Neural cell (in vitro differentiated cells): Measurements from ENCODE around the gene MAP2. TPM values are rescaled to one million over a fixed set of nuclear protein-coding genes. Genes with fewer than 3 reads are reported as not detected.
A peak's percentile ranks its signal among the peaks of the same experiment; 100 is the strongest.

Experiments used
- H2AFZ ChIP-seq: fragments of 200-600, 300-800 bp; sonication (generic), shearing (Covaris generic); 2 replicates; pipeline ENCODE4 v1.6.0; 2014; ENCODE audit warnings: low read depth, mild to moderate bottlenecking, antibody characterized with exemption, low read length, moderate library complexity
- H3F3A ChIP-seq: fragments of 200-600 bp; shearing (Covaris generic); 2 replicates; pipeline ENCODE4 v1.6.1; 2016; ENCODE audit warnings: mild to moderate bottlenecking, moderate library complexity, mixed read lengths, antibody characterized with exemption, low read length; ENCODE audit not compliant: insufficient read depth, poor library complexity, severe bottlenecking
- H3K27ac ChIP-seq: fragments of 200-600, 300-800 bp; sonication (generic), shearing (Covaris generic); 2 replicates; pipeline ENCODE4 v1.5.1; 2014; ENCODE audit warnings: mild to moderate bottlenecking, low read length, moderate library complexity
- H3K27me3 ChIP-seq: fragments of 300-800, 200-600 bp; sonication (generic), shearing (Covaris generic); 2 replicates; pipeline ENCODE4 v1.6.0; 2014; ENCODE audit warnings: mild to moderate bottlenecking, low read depth, low read length, moderate library complexity; ENCODE audit not compliant: insufficient read depth
- H3K36me3 ChIP-seq: fragments of 300-800, 200-600 bp; sonication (generic), shearing (Covaris generic); 2 replicates; pipeline ENCODE4 v1.5.1; 2014; ENCODE audit warnings: mild to moderate bottlenecking, antibody characterized with exemption, low read length, moderate library complexity; ENCODE audit not compliant: insufficient read depth
- H3K4me2 ChIP-seq: fragments of 300-800, 200-600 bp; sonication (generic), shearing (Covaris generic); 2 replicates; pipeline ENCODE4 v1.6.0; 2014; ENCODE audit warnings: mild to moderate bottlenecking, low read length
- H3K4me3 ChIP-seq: fragments of 300-800, 200-600 bp; sonication (generic), shearing (Covaris generic); 2 replicates; pipeline ENCODE4 v1.5.1; 2014; ENCODE audit warnings: mild to moderate bottlenecking, low read length, moderate library complexity
- H3K79me2 ChIP-seq: fragments of 200-600 bp; shearing (Covaris generic); replicated peaks from 2 replicates; pipeline ENCODE4 v1.6.0; 2014; ENCODE audit warnings: mild to moderate bottlenecking, low read length, moderate library complexity; ENCODE audit not compliant: insufficient read depth
- H3K9ac ChIP-seq: fragments of 300-800, 200-600 bp; sonication (generic), shearing (Covaris generic); 2 replicates; pipeline ENCODE4 v1.6.1; 2016; ENCODE audit warnings: mild to moderate bottlenecking, low read length, mixed read lengths
- H3K9me2 ChIP-seq: fragments of 200-600 bp; shearing (Covaris generic); 2 replicates; pipeline ENCODE4 v1.6.1; 2016; ENCODE audit warnings: mild to moderate bottlenecking, low read length, mixed read lengths; ENCODE audit not compliant: insufficient read depth
- H3K9me3 ChIP-seq: fragments of 200-600, 300-800 bp; sonication (generic), shearing (Covaris generic); 2 replicates; pipeline ENCODE4 v1.6.1; 2016; ENCODE audit warnings: mild to moderate bottlenecking, mixed run types, low read length, moderate library complexity, mixed read lengths
- H4K20me1 ChIP-seq: fragments of 200-600 bp; shearing (Covaris generic); 2 replicates; pipeline ENCODE4 v1.6.1; 2016; ENCODE audit warnings: mild to moderate bottlenecking, mixed run types; ENCODE audit not compliant: insufficient read depth
- CTCF ChIP-seq: fragments of 450-650 bp; IDR thresholded peaks from 2 replicates; pipeline ENCODE4 v1.5.1; 2014; ENCODE audit warnings: antibody characterized with exemption, mild to moderate bottlenecking, moderate library complexity; ENCODE audit not compliant: poor library complexity, severe bottlenecking
- EP300 ChIP-seq: fragments of 450-650 bp; conservative IDR thresholded peaks from 2 replicates; pipeline ENCODE4 v1.6.1; 2014; ENCODE audit warnings: antibody characterized with exemption, mild to moderate bottlenecking, moderate library complexity; ENCODE audit not compliant: poor library complexity, severe bottlenecking
- EZH2 ChIP-seq: fragments of 200-600, 300-800 bp; shearing (Covaris generic), sonication (generic); IDR thresholded peaks from 2 replicates; pipeline ENCODE4 v1.6.1; 2014; ENCODE audit warnings: antibody characterized with exemption, low read length, borderline replicate concordance, mild to moderate bottlenecking; ENCODE audit not compliant: insufficient read depth, poor library complexity, severe bottlenecking
- MXI1 ChIP-seq: fragments of 450-650 bp; conservative IDR thresholded peaks from 2 replicates; pipeline ENCODE4 v1.6.1; 2014; ENCODE audit warnings: antibody characterized with exemption, mild to moderate bottlenecking; ENCODE audit not compliant: poor library complexity, severe bottlenecking
- POLR2AphosphoS5 ChIP-seq: IDR thresholded peaks from 2 replicates; pipeline ENCODE4 v1.6.1; 2012
- RAD21 ChIP-seq: fragments of 450-650 bp; conservative IDR thresholded peaks from 2 replicates; pipeline ENCODE4 v1.6.1; 2014; ENCODE audit warnings: antibody characterized with exemption, mild to moderate bottlenecking, moderate library complexity
- REST ChIP-seq: IDR thresholded peaks from 2 replicates; pipeline ENCODE4 v1.6.1; 2012; ENCODE audit warnings: borderline replicate concordance
- SMC3 ChIP-seq: fragments of 450-650 bp; conservative IDR thresholded peaks from 2 replicates; pipeline ENCODE4 v1.6.1; 2014; ENCODE audit warnings: antibody characterized with exemption, mild to moderate bottlenecking, moderate library complexity; ENCODE audit not compliant: poor library complexity
- TAF1 ChIP-seq: IDR thresholded peaks from 2 replicates; pipeline ENCODE4 v1.6.1; 2012; ENCODE audit warnings: low read depth
- polyA plus RNA-seq: library from polyadenylated mRNA; depleted of rRNA; stranded (reverse); fragments of >200 nt; gene quantifications from 2 replicates; pipeline ENCODE4 v1.2.3, GENCODE V29; 2014

Gene MAP2
- polyA plus RNA-seq, 1 donor from 2014 or later: 450 TPM

- Histone ChIP-seq H3F3A (peaks cover 17% of the 10 kb centered on the region), H3K4me2 (peak overlapping the region; percentile 4), H3K36me3 (no peaks in the 10 kb centered on the region), H3K79me2 (peaks cover 64% of the 10 kb centered on the region), H3K27ac (no peak overlapping the region), H3K9ac (no peak overlapping the region), H3K9me3 (no peaks in the 10 kb centered on the region), H4K20me1 (no peaks in the 10 kb centered on the region), H3K4me3 (no peak overlapping the region), H2AFZ (no peak overlapping the region), H3K27me3 (no peaks in the 10 kb centered on the region), H3K9me2 (no peaks in the 10 kb centered on the region)
- TF ChIP-seq REST: no peak
- no peak for TF ChIP-seq TAF1
- TF ChIP-seq CTCF: no peak
- no peak for TF ChIP-seq SMC3
- TF ChIP-seq RAD21: no peak
- no peak for TF ChIP-seq POLR2AphosphoS5
- TF ChIP-seq MXI1: no peak
- no peak for TF ChIP-seq EZH2
- no peak for TF ChIP-seq EP300
Observed at GRCh38 chr2:209523867-209524266, 100.0 kb downstream of the MAP2 start.

- Histone ChIP-seq H2AFZ (no peak overlapping the region), H3K79me2 (peaks cover 71% of the 10 kb centered on the region), H3K27me3 (no peaks in the 10 kb centered on the region), H3K4me2 (no peak overlapping the region), H3K9ac (no peak overlapping the region), H3F3A (peaks cover 13% of the 10 kb centered on the region), H3K9me2 (no peaks in the 10 kb centered on the region), H3K4me3 (no peak overlapping the region), H3K36me3 (no peaks in the 10 kb centered on the region), H4K20me1 (no peaks in the 10 kb centered on the region), H3K9me3 (no peaks in the 10 kb centered on the region), H3K27ac (no peak overlapping the region)
- TF ChIP-seq CTCF: no peak
- no peak for TF ChIP-seq REST
- TF ChIP-seq MXI1: no peak
- TF ChIP-seq SMC3: no peak
- TF ChIP-seq EP300: no peak
- no peak for TF ChIP-seq TAF1
- no peak for TF ChIP-seq POLR2AphosphoS5
- no peak for TF ChIP-seq RAD21
- no peak for TF ChIP-seq EZH2
Observed at GRCh38 chr2:209525331-209525730, 101.5 kb downstream of the MAP2 start.
